CD8-positive, alpha-beta memory T cell (primary cell): Measurements from ENCODE around the gene GGT6. TPM values are rescaled to one million over a fixed set of nuclear protein-coding genes. Genes with fewer than 3 reads are reported as not detected.
"Not testable (repeated sequence)": the region's sequence is repeated elsewhere in the genome, so short reads cannot be mapped to it uniquely, and the experiment has no call there.

Experiments
- CTCF ChIA-PET: fragments of 350-600 bp; sonication (Branson Sonifier 250); formaldehyde crosslinking; loops from one replicate; lab custom pipeline; 2021; ENCODE audit warnings: antibody characterized with exemption; lab: Charles Lee
- POLR2A ChIA-PET: fragments of 350-600 bp; sonication (Branson Sonifier 250); formaldehyde crosslinking; loops from one replicate; lab custom pipeline; 2021; ENCODE audit warnings: antibody characterized with exemption; lab: Charles Lee
- DNase-seq, 5 donors: peaks; one replicate each; pipeline versions ENCODE4 v3.0.0 to v3.0.0-alpha.2; 2020 to 2022; ENCODE audit warnings: mixed read lengths in 1 of 5
- H3K27ac ChIP-seq: one replicate; pipeline ENCODE4 v1.7.0; 2013; ENCODE audit warnings: low read depth, mild to moderate bottlenecking, low read length, moderate library complexity
- H3K27me3 ChIP-seq: 2 replicates; pipeline ENCODE4 v1.7.0; 2013; ENCODE audit warnings: low read length, mild to moderate bottlenecking; ENCODE audit not compliant: insufficient read depth, poor library complexity, severe bottlenecking
- H3K36me3 ChIP-seq: 2 replicates; pipeline ENCODE4 v1.7.0; 2013; ENCODE audit warnings: mild to moderate bottlenecking, low read length, moderate library complexity; ENCODE audit not compliant: insufficient read depth
- H3K4me1 ChIP-seq: 2 replicates; pipeline ENCODE4 v1.7.0; 2013; ENCODE audit warnings: mild to moderate bottlenecking, low read length, moderate library complexity; ENCODE audit not compliant: insufficient read depth
- H3K4me3 ChIP-seq: 2 replicates; pipeline ENCODE4 v1.7.0; 2013; ENCODE audit warnings: mild to moderate bottlenecking, low read length
- H3K9me3 ChIP-seq: 2 replicates; pipeline ENCODE4 v1.7.0; 2013; ENCODE audit warnings: mild to moderate bottlenecking, low read length
- H3K27ac Mint-ChIP-seq, 8 donors: one replicate each; pipeline ENCODE4 v1.8.0; 2020 to 2021; ENCODE audit warnings: mixed read lengths in 8 of 8, mild to moderate bottlenecking in 6 of 8, inconsistent platforms in 3 of 8, moderate library complexity in 3 of 8
- H3K27me3 Mint-ChIP-seq, 2 donors: one replicate each; pipeline ENCODE4 v1.8.0; 2020 to 2021; ENCODE audit warnings: mixed read lengths in 2 of 2, mild to moderate bottlenecking in 1 of 2, moderate library complexity in 1 of 2
- H3K36me3 Mint-ChIP-seq, 3 donors: one replicate each; pipeline ENCODE4 v1.8.0; 2020 to 2021; ENCODE audit warnings: mixed read lengths in 3 of 3, inconsistent platforms in 1 of 3, mild to moderate bottlenecking in 1 of 3
- H3K4me1 Mint-ChIP-seq, 3 donors: one replicate each; pipeline ENCODE4 v1.8.0; 2020 to 2021; ENCODE audit warnings: mixed read lengths in 3 of 3, inconsistent platforms in 1 of 3, mild to moderate bottlenecking in 1 of 3
- H3K4me3 Mint-ChIP-seq, 7 donors: one replicate each; pipeline ENCODE4 v1.8.0; 2020 to 2021; ENCODE audit warnings: mixed read lengths in 7 of 7, mild to moderate bottlenecking in 6 of 7, moderate library complexity in 4 of 7, inconsistent platforms in 2 of 7
- H3K9me3 Mint-ChIP-seq, 5 donors: one replicate each; pipeline ENCODE4 v1.8.0; 2020 to 2022; ENCODE audit warnings: mixed read lengths in 5 of 5, mild to moderate bottlenecking in 3 of 5, moderate library complexity in 2 of 5, inconsistent platforms in 1 of 5
- polyA plus RNA-seq: library from polyadenylated mRNA; unstranded; fragments of 300-500 nt; fragmentation: Illumina TruSeq; gene quantifications from one replicate; pipeline ENCODE4 v1.2.3, GENCODE V29; 2021
- total RNA-seq, 2 experiments: library from RNA; stranded (reverse); gene quantifications; one replicate each; pipeline ENCODE4 v1.2.3, GENCODE V29; 2021

GGT6 gene
- total and polyA plus RNA-seq, 3 experiments from 2014 or later: not detected

- H3K4me1 ChIP-seq, H3K4me3 ChIP-seq, H3K27ac ChIP-seq, H3K27ac Mint-ChIP-seq, H3K27me3 ChIP-seq, H3K9me3 Mint-ChIP-seq, H3K4me3 Mint-ChIP-seq, DNase-seq, POLR2A ChIA-PET, H3K36me3 Mint-ChIP-seq, H3K36me3 ChIP-seq, H3K4me1 Mint-ChIP-seq, H3K9me3 ChIP-seq: not testable (repeated sequence)
- peaks cover 11 to 12% of the 10 kb centered on the region in 2 donors for H3K27me3 Mint-ChIP-seq
- CTCF ChIA-PET: interaction anchor here (0.6 to 1.1 kb wide), 3 partner anchors 17 to 91 kb away, joined by 3 to 5 read pairs (median 4); no protein-coding TSS in a partner anchor
Measured at GRCh38 chr17:4595685-4596342, 35.4 kb upstream of the GGT6 start.

- ChIA-PET POLR2A (no interaction called here), CTCF (interaction anchor here (0.6 to 1.1 kb wide), 4 partner anchors 17 to 92 kb away, joined by 3 to 6 read pairs (median 4); no protein-coding TSS in a partner anchor)
- peaks cover 0 to 2% (median 0%) of the 10 kb centered on the region in 5 donors for H3K9me3 Mint-ChIP-seq
- H3K36me3 ChIP-seq: no peaks in the 10 kb centered on the region
- no peak overlapping the region for H3K27ac ChIP-seq
- no peaks in the 10 kb centered on the region for H3K4me1 ChIP-seq
- H3K27me3 Mint-ChIP-seq: peaks cover 11 to 19% of the 10 kb centered on the region in 2 donors
- peaks cover 0 to 5% (median 4%) of the 10 kb centered on the region in 3 donors for H3K4me1 Mint-ChIP-seq
- no peaks in the 10 kb centered on the region for H3K9me3 ChIP-seq
- H3K4me3 ChIP-seq: no peak overlapping the region
- H3K4me3 Mint-ChIP-seq: no peak overlapping the region
- peak overlapping the region in 1 of 8 donors; percentile 33 for H3K27ac Mint-ChIP-seq
- DNase-seq: peak in 1 of 5 donors; percentile 27
- no peaks in the 10 kb centered on the region for H3K27me3 ChIP-seq
- H3K36me3 Mint-ChIP-seq: no peaks in the 10 kb centered on the region
Measured at GRCh38 chr17:4594931-4595684, 34.7 kb upstream of the GGT6 start.

DNA sequence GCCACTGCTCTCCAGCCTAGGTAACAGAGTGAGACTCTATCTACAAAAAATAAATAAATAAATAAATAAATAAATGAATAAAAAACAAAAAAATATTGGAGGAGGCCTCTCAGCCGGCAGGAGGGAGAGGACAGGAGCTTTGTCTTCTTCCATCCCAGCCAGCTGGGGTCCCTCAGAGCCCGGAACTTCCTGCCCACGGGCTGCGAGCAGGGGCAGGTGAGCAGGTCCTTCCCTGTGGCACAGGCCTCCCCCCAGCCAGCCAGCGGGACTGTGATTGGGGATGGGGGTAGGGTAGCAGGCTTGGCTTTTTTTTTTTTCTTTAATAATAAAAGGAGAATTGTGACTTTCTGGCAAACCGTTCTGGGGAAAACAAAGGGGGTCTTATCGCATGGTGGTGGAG, 34.0 kb upstream of the GGT6 start:
- peaks cover 11 to 19% of the 10 kb centered on the region in 2 donors for H3K27me3 Mint-ChIP-seq
- POLR2A ChIA-PET: no interaction called here
- H3K4me3 Mint-ChIP-seq: no peak overlapping the region

DNA sequence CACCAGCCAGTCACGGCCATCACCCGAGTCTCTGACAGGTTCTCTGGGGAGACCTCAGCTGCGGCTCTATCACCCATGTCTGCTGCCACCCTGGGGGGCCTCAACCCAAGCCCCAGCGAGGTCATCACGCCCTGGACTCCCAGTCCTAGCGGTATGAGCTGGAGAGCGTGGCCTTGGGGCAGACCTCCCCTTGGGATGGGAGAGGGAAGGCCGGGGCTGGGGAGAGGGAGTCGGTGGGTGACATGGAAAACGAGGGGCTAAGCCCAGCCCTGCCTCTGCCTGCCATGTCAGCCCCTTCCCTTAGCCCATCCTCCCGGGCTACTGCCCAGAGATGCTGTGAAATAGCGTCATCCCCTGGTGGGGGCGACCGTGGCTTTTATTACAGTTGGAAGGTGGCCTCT, 32.6 kb upstream of the GGT6 start:
- H3K36me3 Mint-ChIP-seq: no peaks in the 10 kb centered on the region
- no peak overlapping the region for H3K4me3 ChIP-seq
- H3K27ac ChIP-seq: no peak overlapping the region
- no peaks in the 10 kb centered on the region for H3K27me3 ChIP-seq
- H3K36me3 ChIP-seq: no peaks in the 10 kb centered on the region
- H3K27me3 Mint-ChIP-seq: peaks cover 11 to 19% of the 10 kb centered on the region in 2 donors
- CTCF ChIA-PET: interaction anchor here (1.6 kb wide), 1 partner anchor 26 kb away, joined by 4 read pairs; no protein-coding TSS in a partner anchor
- DNase-seq: no peak
- H3K4me3 Mint-ChIP-seq: no peak overlapping the region
- POLR2A ChIA-PET: no interaction called here
- no peak overlapping the region for H3K27ac Mint-ChIP-seq
- H3K9me3 ChIP-seq: no peaks in the 10 kb centered on the region
- no peaks in the 10 kb centered on the region for H3K4me1 ChIP-seq
- peaks cover 0 to 5% (median 4%) of the 10 kb centered on the region in 3 donors for H3K4me1 Mint-ChIP-seq
- no peaks in the 10 kb centered on the region for H3K9me3 Mint-ChIP-seq

More for the DNA sequence above, 34.0 kb upstream of the GGT6 start:
- no peak overlapping the region for H3K4me3 ChIP-seq
- no peaks in the 10 kb centered on the region for H3K4me1 ChIP-seq
- Mint-ChIP-seq H3K9me3 (no peaks in the 10 kb centered on the region), H3K27ac (no peak overlapping the region), H3K36me3 (no peaks in the 10 kb centered on the region), H3K4me1 (peaks cover 0 to 5% (median 4%) of the 10 kb centered on the region in 3 donors)
- H3K36me3 ChIP-seq: no peaks in the 10 kb centered on the region
- no peak overlapping the region for H3K27ac ChIP-seq
- H3K27me3 ChIP-seq: no peaks in the 10 kb centered on the region
- H3K9me3 ChIP-seq: no peaks in the 10 kb centered on the region
- CTCF ChIA-PET: interaction anchor here (1.1 kb wide), 1 partner anchor 28 kb away, joined by 6 read pairs; no protein-coding TSS in a partner anchor
- DNase-seq: no peak

- Mint-ChIP-seq H3K9me3 (no peaks in the 10 kb centered on the region), H3K27ac (no peak overlapping the region), H3K4me3 (no peak overlapping the region), H3K4me1 (peaks cover 0 to 5% (median 4%) of the 10 kb centered on the region in 3 donors), H3K27me3 (peaks cover 9 to 14% of the 10 kb centered on the region in 2 donors), H3K36me3 (no peaks in the 10 kb centered on the region)
- no peaks in the 10 kb centered on the region for H3K36me3 ChIP-seq
- H3K4me1 ChIP-seq: no peaks in the 10 kb centered on the region
- CTCF ChIA-PET: interaction anchor here (1.6 kb wide), 1 partner anchor 26 kb away, joined by 4 read pairs; no protein-coding TSS in a partner anchor
- no peak for DNase-seq
- H3K27me3 ChIP-seq: no peaks in the 10 kb centered on the region
- no peak overlapping the region for H3K4me3 ChIP-seq
- no peaks in the 10 kb centered on the region for H3K9me3 ChIP-seq
- H3K27ac ChIP-seq: no peak overlapping the region
- POLR2A ChIA-PET: no interaction called here
Measured at GRCh38 chr17:4592240-4593005, 32.0 kb upstream of the GGT6 start.

- no peak overlapping the region for H3K27ac ChIP-seq
- CTCF ChIA-PET: interaction anchor here (1.6 kb wide), 1 partner anchor 25 kb away, joined by 4 read pairs; no protein-coding TSS in a partner anchor
- no peak overlapping the region for H3K4me3 Mint-ChIP-seq
- H3K9me3 ChIP-seq: no peaks in the 10 kb centered on the region
- no peaks in the 10 kb centered on the region for H3K36me3 ChIP-seq
- no peak overlapping the region for H3K4me3 ChIP-seq
- POLR2A ChIA-PET: no interaction called here
- peaks cover 0 to 5% (median 4%) of the 10 kb centered on the region in 3 donors for H3K4me1 Mint-ChIP-seq
- H3K27ac Mint-ChIP-seq: no peak overlapping the region
- no peaks in the 10 kb centered on the region for H3K9me3 Mint-ChIP-seq
- peaks cover 10 to 18% of the 10 kb centered on the region in 2 donors for H3K27me3 Mint-ChIP-seq
- no peaks in the 10 kb centered on the region for H3K36me3 Mint-ChIP-seq
- H3K27me3 ChIP-seq: no peaks in the 10 kb centered on the region
- no peak for DNase-seq
- no peaks in the 10 kb centered on the region for H3K4me1 ChIP-seq
Measured at GRCh38 chr17:4591529-4591928, 31.2 kb upstream of the GGT6 start.

- CTCF ChIA-PET: no interaction called here
- Mint-ChIP-seq H3K9me3 (no peaks in the 10 kb centered on the region), H3K27me3 (peaks cover 14 to 23% of the 10 kb centered on the region in 2 donors), H3K4me3 (no peak overlapping the region), H3K36me3 (no peaks in the 10 kb centered on the region), H3K27ac (no peak overlapping the region), H3K4me1 (peaks cover 0 to 5% (median 4%) of the 10 kb centered on the region in 3 donors)
- Histone ChIP-seq H3K27ac (no peak overlapping the region), H3K4me3 (no peak overlapping the region), H3K36me3 (no peaks in the 10 kb centered on the region), H3K9me3 (no peaks in the 10 kb centered on the region), H3K4me1 (no peaks in the 10 kb centered on the region), H3K27me3 (peaks cover under 1% of the 10 kb centered on the region)
- POLR2A ChIA-PET: no interaction called here
- no peak for DNase-seq
Measured at GRCh38 chr17:4590981-4591453, 30.6 kb upstream of the GGT6 start.
